Vagina (tissue), 2 donors: ENCODE measurements around the gene HTR4. TPM values are rescaled to one million over a fixed set of nuclear protein-coding genes. Genes with fewer than 3 reads are reported as not detected.

Experiments used
- DNase-seq, 2 donors: peaks; one replicate each; pipeline ENCODE4 v3.0.0-alpha.2; 2017; ENCODE audit errors: extremely low spot score in 2 of 2
- H3K27ac ChIP-seq: fragments of 200-600 bp; sonication (generic); one replicate; pipeline ENCODE4 v1.5.1; 2019
- H3K27me3 ChIP-seq: fragments of 200-600 bp; sonication (generic); one replicate; pipeline ENCODE4 v1.5.1; 2019
- H3K36me3 ChIP-seq, 2 donors: fragments of 200-600 bp; sonication (generic); one replicate each; pipeline ENCODE4 v1.5.1; 2017 to 2019
- H3K4me1 ChIP-seq: fragments of 200-600 bp; sonication (generic); one replicate; pipeline ENCODE4 v1.5.1; 2019
- H3K4me3 ChIP-seq, 2 donors: fragments of 200-600 bp; sonication (generic); 1 replicate in 1 of 2; 2 replicates in 1 of 2; pipeline ENCODE4 v1.5.1; 2016 to 2019
- H3K9me3 ChIP-seq: fragments of 200-600 bp; sonication (generic); one replicate; pipeline ENCODE4 v1.5.1; 2019
- POLR2A ChIP-seq, 2 donors: fragments of 450-650 bp; IDR thresholded peaks; one replicate each; pipeline ENCODE4 v1.6.1; 2017; ENCODE audit warnings: antibody characterized with exemption in 2 of 2, mild to moderate bottlenecking in 2 of 2, moderate library complexity in 2 of 2
- POLR2AphosphoS5 ChIP-seq, 2 donors: sonication (generic); formaldehyde crosslinking; IDR thresholded peaks; one replicate each; pipeline ENCODE4 v1.9.0; 2017; ENCODE audit warnings: antibody characterized with exemption in 2 of 2, mild to moderate bottlenecking in 2 of 2, low read depth in 1 of 2; ENCODE audit not compliant: insufficient read depth in 1 of 2
- intact Hi-C: fragments of 100-400 bp; cut with DNase I; formaldehyde crosslinking; loops from one replicate; pipeline ENCODE4 v1.15.1; 2023
- total RNA-seq: library from RNA; depleted of rRNA; stranded (reverse); fragments of >200 nt; gene quantifications from one replicate; pipeline ENCODE4 v1.2.3, GENCODE V29; 2016
- TF ChIP-seq, protein P1 (sequence below), 3 experiments: fragments of 450-650 bp in 2 of 3; fragments of 200-600 bp in 1 of 3; sonication (generic) in 1 of 3; IDR thresholded peaks; one replicate each; pipeline ENCODE4 v1.5.1; 2017 to 2019; ENCODE audit warnings: antibody characterized with exemption in 3 of 3, mild to moderate bottlenecking in 2 of 3, moderate library complexity in 2 of 3

The HTR4 gene
- total RNA-seq, 1 donor from 2014 or later: 2.9 TPM

- H3K27ac ChIP-seq: no peak overlapping the region
- no peak overlapping the region for H3K4me3 ChIP-seq
- H3K9me3 ChIP-seq: no peaks in the 10 kb centered on the region
- DNase-seq: no peak
- H3K4me1 ChIP-seq: no peaks in the 10 kb centered on the region
- H3K36me3 ChIP-seq: no peaks in the 10 kb centered on the region
- no peaks in the 10 kb centered on the region for H3K27me3 ChIP-seq
- no peak for TF ChIP-seq POLR2AphosphoS5 (IDR thresholded peaks at IDR 0.05; ENCODE audit: insufficient read depth in 1 of 2, low read depth in 1 of 2)
- TF ChIP-seq, protein P1, sequence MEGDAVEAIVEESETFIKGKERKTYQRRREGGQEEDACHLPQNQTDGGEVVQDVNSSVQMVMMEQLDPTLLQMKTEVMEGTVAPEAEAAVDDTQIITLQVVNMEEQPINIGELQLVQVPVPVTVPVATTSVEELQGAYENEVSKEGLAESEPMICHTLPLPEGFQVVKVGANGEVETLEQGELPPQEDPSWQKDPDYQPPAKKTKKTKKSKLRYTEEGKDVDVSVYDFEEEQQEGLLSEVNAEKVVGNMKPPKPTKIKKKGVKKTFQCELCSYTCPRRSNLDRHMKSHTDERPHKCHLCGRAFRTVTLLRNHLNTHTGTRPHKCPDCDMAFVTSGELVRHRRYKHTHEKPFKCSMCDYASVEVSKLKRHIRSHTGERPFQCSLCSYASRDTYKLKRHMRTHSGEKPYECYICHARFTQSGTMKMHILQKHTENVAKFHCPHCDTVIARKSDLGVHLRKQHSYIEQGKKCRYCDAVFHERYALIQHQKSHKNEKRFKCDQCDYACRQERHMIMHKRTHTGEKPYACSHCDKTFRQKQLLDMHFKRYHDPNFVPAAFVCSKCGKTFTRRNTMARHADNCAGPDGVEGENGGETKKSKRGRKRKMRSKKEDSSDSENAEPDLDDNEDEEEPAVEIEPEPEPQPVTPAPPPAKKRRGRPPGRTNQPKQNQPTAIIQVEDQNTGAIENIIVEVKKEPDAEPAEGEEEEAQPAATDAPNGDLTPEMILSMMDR (IDR thresholded peaks at IDR 0.05): no peak
- TF ChIP-seq POLR2A (IDR thresholded peaks at IDR 0.05): no peak
- intact Hi-C loops: no loop called here
These were observed 8.8 kb downstream of the HTR4 start for GRCh38 chr5:148645527-148645926.

- Histone ChIP-seq H3K9me3 (no peaks in the 10 kb centered on the region), H3K4me1 (no peaks in the 10 kb centered on the region), H3K36me3 (no peaks in the 10 kb centered on the region), H3K27me3 (no peaks in the 10 kb centered on the region), H3K27ac (no peak overlapping the region), H3K4me3 (no peak overlapping the region)
- intact Hi-C loops: no loop called here
- TF ChIP-seq, protein P1 (IDR thresholded peaks at IDR 0.05): no peak
- TF ChIP-seq POLR2AphosphoS5 (IDR thresholded peaks at IDR 0.05; ENCODE audit: insufficient read depth in 1 of 2, low read depth in 1 of 2): no peak
- no peak for TF ChIP-seq POLR2A (IDR thresholded peaks at IDR 0.05)
- no peak for DNase-seq
These were observed 12.6 kb downstream of the HTR4 start for GRCh38 chr5:148641735-148642134.

- Histone ChIP-seq H3K27ac (no peak overlapping the region), H3K9me3 (no peaks in the 10 kb centered on the region), H3K4me1 (no peaks in the 10 kb centered on the region), H3K36me3 (no peaks in the 10 kb centered on the region), H3K27me3 (no peaks in the 10 kb centered on the region), H3K4me3 (no peak overlapping the region)
- TF ChIP-seq POLR2A (IDR thresholded peaks at IDR 0.05) (no peak), POLR2AphosphoS5 (IDR thresholded peaks at IDR 0.05; ENCODE audit: insufficient read depth in 1 of 2, low read depth in 1 of 2) (no peak)
- TF ChIP-seq, protein P1 (IDR thresholded peaks at IDR 0.05): no peak
- intact Hi-C loops: no loop called here
- no peak for DNase-seq
These were observed 13.9 kb downstream of the HTR4 start for GRCh38 chr5:148640471-148640870.

- intact Hi-C loops: no loop called here
- no peaks in the 10 kb centered on the region for H3K36me3 ChIP-seq
- no peak overlapping the region for H3K4me3 ChIP-seq
- H3K27ac ChIP-seq: no peak overlapping the region
- TF ChIP-seq, protein P1 (IDR thresholded peaks at IDR 0.05): no peak
- TF ChIP-seq POLR2A (IDR thresholded peaks at IDR 0.05): no peak
- no peak for TF ChIP-seq POLR2AphosphoS5 (IDR thresholded peaks at IDR 0.05; ENCODE audit: insufficient read depth in 1 of 2, low read depth in 1 of 2)
- H3K9me3 ChIP-seq: no peaks in the 10 kb centered on the region
- DNase-seq: no peak
- no peaks in the 10 kb centered on the region for H3K4me1 ChIP-seq
- no peaks in the 10 kb centered on the region for H3K27me3 ChIP-seq
These were observed 15.2 kb downstream of the HTR4 start for GRCh38 chr5:148639081-148639480.

- no peaks in the 10 kb centered on the region for H3K36me3 ChIP-seq
- no peak overlapping the region for H3K4me3 ChIP-seq
- H3K27me3 ChIP-seq: no peaks in the 10 kb centered on the region
- intact Hi-C loops: no loop called here
- H3K27ac ChIP-seq: no peak overlapping the region
- no peak for TF ChIP-seq POLR2AphosphoS5 (IDR thresholded peaks at IDR 0.05; ENCODE audit: insufficient read depth in 1 of 2, low read depth in 1 of 2)
- TF ChIP-seq, protein P1 (IDR thresholded peaks at IDR 0.05): no peak
- TF ChIP-seq POLR2A (IDR thresholded peaks at IDR 0.05): no peak
- DNase-seq: no peak
- no peaks in the 10 kb centered on the region for H3K4me1 ChIP-seq
- H3K9me3 ChIP-seq: no peaks in the 10 kb centered on the region
These were observed 18.0 kb downstream of the HTR4 start for GRCh38 chr5:148636353-148636752.
